GM18858 (cell line): ENCODE results near the gene NCF2.

Source experiments
- ATAC-seq: cut with Tn5 transposase; IDR thresholded peaks from one replicate; pipeline ENCODE4 v1.9.1; 2021; ENCODE audit not compliant: unreplicated experiment

NCF2 gene

DNA sequence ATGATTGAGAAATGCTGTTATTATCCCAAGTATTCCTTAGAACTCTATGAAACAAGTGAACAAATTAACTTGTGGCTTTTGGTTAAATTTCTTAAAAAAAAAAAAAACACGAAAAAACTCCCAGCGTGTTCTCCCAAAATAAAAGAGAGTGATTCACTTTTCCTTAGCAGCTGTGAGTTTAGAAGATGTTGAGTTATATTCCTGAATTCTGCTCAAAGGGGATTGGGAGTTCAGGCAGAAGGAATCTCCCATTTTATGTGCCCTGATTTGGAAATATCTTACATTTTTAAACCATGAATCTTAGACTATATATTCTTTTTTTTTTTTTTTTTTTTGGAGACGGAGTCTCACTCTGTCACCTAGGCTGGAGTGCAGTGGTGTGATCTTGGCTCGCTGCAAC, 83.7 kb downstream of the NCF2 start:
- ATAC-seq = no peak
